Hepatocyte (in vitro differentiated cells): ENCODE data around the gene NLGN4X. TPM values are rescaled to one million over a fixed set of nuclear protein-coding genes. Genes with fewer than 3 reads are reported as not detected.

ENCODE experiments used
- DNase-seq: peaks from one replicate; pipeline ENCODE4 v3.0.0-alpha.2; 2016; ENCODE audit warnings: low spot score
- H2AFZ ChIP-seq: fragments of 200-600 bp; sonication (generic); 2 replicates; pipeline ENCODE4 v1.6.0; 2016; ENCODE audit warnings: antibody characterized with exemption, mild to moderate bottlenecking
- H3K27ac ChIP-seq: fragments of 200-600 bp; sonication (generic); 2 replicates; pipeline ENCODE4 v1.5.1; 2016; ENCODE audit warnings: mild to moderate bottlenecking
- H3K27me3 ChIP-seq: fragments of 200-600 bp; sonication (generic); 2 replicates; pipeline ENCODE4 v1.6.1; 2016
- H3K36me3 ChIP-seq: fragments of 200-600 bp; sonication (generic); replicated peaks from 2 replicates; pipeline ENCODE4 v1.5.1; 2016; ENCODE audit warnings: low read depth; ENCODE audit not compliant: insufficient read depth
- H3K4me1 ChIP-seq: fragments of 200-600 bp; sonication (generic); 2 replicates; pipeline ENCODE4 v1.5.1; 2016; ENCODE audit warnings: mild to moderate bottlenecking, moderate library complexity; ENCODE audit not compliant: insufficient read depth
- H3K4me2 ChIP-seq: fragments of 200-600 bp; sonication (generic); 2 replicates; pipeline ENCODE4 v1.6.0; 2016
- H3K4me3 ChIP-seq: fragments of 200-600 bp; sonication (generic); 2 replicates; pipeline ENCODE4 v1.5.1; 2016; ENCODE audit warnings: mild to moderate bottlenecking
- H3K79me2 ChIP-seq: fragments of 200-600 bp; sonication (generic); 2 replicates; pipeline ENCODE4 v1.6.0; 2017; ENCODE audit warnings: mild to moderate bottlenecking
- H3K9me2 ChIP-seq: fragments of 200-600 bp; sonication (generic); replicated peaks from 2 replicates; pipeline ENCODE4 v1.6.0; 2017; ENCODE audit warnings: mild to moderate bottlenecking; ENCODE audit not compliant: insufficient read depth
- H3K9me3 ChIP-seq: fragments of 200-600 bp; sonication (generic); 2 replicates; pipeline ENCODE4 v1.5.1; 2016; ENCODE audit warnings: low read depth, mild to moderate bottlenecking
- H4K20me1 ChIP-seq: fragments of 200-600 bp; sonication (generic); 2 replicates; pipeline ENCODE4 v1.6.0; 2016; ENCODE audit warnings: mild to moderate bottlenecking; ENCODE audit not compliant: insufficient read depth, poor library complexity, severe bottlenecking
- EZH2 ChIP-seq: fragments of 200-600 bp; sonication (generic); IDR thresholded peaks from 2 replicates; pipeline ENCODE4 v1.6.1; 2016; ENCODE audit warnings: antibody characterized with exemption, mild to moderate bottlenecking, borderline replicate concordance
- EZH2phosphoT487 ChIP-seq: fragments of 200-600 bp; sonication (generic); IDR thresholded peaks from one replicate; pipeline ENCODE4 v1.6.1; 2018; ENCODE audit warnings: antibody characterized with exemption, mild to moderate bottlenecking, low read depth, moderate library complexity; ENCODE audit not compliant: unreplicated experiment, severe bottlenecking
- WGBS: methylation state at CpG from one replicate; pipeline ENCODE4 v1.1.6; 2016; ENCODE audit warnings: low lambda C conversion rate; ENCODE audit errors: missing lambda C conversion rate; 5-methylcytosine and 5-hydroxymethylcytosine counted together
- polyA plus RNA-seq: library from polyadenylated mRNA; unstranded; fragments of >200 nt; fragmentation: Nextera tagmentation; extraction: Ambion mirVana; gene quantifications from 2 replicates; pipeline ENCODE4 v1.2.1, GENCODE V29; 2016
- total RNA-seq: library from RNA; depleted of rRNA; stranded (reverse); fragments of >200 nt; gene quantifications from 2 replicates; pipeline ENCODE4 v1.2.3, GENCODE V29; 2014
- TF ChIP-seq, protein P1 (sequence below): fragments of 200-600 bp; sonication (generic); IDR thresholded peaks from 2 replicates; pipeline ENCODE4 v1.5.1; 2016; ENCODE audit warnings: antibody characterized with exemption, mild to moderate bottlenecking; ENCODE audit not compliant: poor library complexity

The NLGN4X gene
- total and polyA plus RNA-seq, 2 experiments from 2014 or later, result 2.1 to 4.5 TPM

- H3K79me2 ChIP-seq, result no peaks in the 10 kb centered on the region
- H2AFZ ChIP-seq, result no peak overlapping the region
Measured at GRCh38 chrX:6067600-6067999, 161.1 kb downstream of the NLGN4X start.

DNA sequence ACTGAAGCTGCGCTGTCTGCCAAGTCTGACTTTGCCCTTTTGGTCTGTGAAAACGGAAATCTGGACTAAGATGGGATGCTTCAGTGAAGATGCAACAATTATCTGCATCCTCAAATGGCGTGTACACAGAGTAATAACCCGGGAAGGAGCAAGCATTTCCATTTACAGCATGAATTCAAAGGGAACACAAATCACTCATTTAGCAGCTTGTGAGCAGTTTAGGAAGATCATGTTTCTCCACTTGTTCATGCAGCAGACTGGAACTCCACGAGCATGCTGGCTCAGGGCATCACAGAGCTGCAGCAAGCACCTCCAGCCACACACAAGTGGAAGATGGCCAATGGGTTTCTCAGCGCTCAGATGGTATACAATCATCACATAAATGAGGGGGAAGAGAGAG lies 175.5 kb downstream of the NLGN4X start:
- TF ChIP-seq EZH2phosphoT487, result no peak
- TF ChIP-seq EZH2, result no peak
- TF ChIP-seq, protein P1, sequence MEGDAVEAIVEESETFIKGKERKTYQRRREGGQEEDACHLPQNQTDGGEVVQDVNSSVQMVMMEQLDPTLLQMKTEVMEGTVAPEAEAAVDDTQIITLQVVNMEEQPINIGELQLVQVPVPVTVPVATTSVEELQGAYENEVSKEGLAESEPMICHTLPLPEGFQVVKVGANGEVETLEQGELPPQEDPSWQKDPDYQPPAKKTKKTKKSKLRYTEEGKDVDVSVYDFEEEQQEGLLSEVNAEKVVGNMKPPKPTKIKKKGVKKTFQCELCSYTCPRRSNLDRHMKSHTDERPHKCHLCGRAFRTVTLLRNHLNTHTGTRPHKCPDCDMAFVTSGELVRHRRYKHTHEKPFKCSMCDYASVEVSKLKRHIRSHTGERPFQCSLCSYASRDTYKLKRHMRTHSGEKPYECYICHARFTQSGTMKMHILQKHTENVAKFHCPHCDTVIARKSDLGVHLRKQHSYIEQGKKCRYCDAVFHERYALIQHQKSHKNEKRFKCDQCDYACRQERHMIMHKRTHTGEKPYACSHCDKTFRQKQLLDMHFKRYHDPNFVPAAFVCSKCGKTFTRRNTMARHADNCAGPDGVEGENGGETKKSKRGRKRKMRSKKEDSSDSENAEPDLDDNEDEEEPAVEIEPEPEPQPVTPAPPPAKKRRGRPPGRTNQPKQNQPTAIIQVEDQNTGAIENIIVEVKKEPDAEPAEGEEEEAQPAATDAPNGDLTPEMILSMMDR, result no peak
- Histone ChIP-seq H3K4me2 (no peak overlapping the region), H3K27me3 (no peaks in the 10 kb centered on the region), H2AFZ (no peak overlapping the region), H3K4me1 (no peaks in the 10 kb centered on the region), H3K9me2 (no peaks in the 10 kb centered on the region), H3K36me3 (no peaks in the 10 kb centered on the region), H4K20me1 (no peaks in the 10 kb centered on the region), H3K27ac (no peak overlapping the region), H3K79me2 (no peaks in the 10 kb centered on the region), H3K9me3 (no peaks in the 10 kb centered on the region), H3K4me3 (no peak overlapping the region)
- DNase-seq, result peak; percentile 5
- WGBS, result 59% methylated on average over 6 of the region's 6 CpGs

More at GRCh38 chrX:6067600-6067999, 161.1 kb downstream of the NLGN4X start:
- H3K4me2 ChIP-seq, result no peak overlapping the region
- H3K9me3 ChIP-seq, result no peaks in the 10 kb centered on the region
- H3K27ac ChIP-seq, result no peak overlapping the region
- no peaks in the 10 kb centered on the region for H3K4me1 ChIP-seq
- no peaks in the 10 kb centered on the region for H4K20me1 ChIP-seq
- no peaks in the 10 kb centered on the region for H3K9me2 ChIP-seq
- 38% methylated on average over 1 of the region's 1 CpG for WGBS
- no peaks in the 10 kb centered on the region for H3K36me3 ChIP-seq
- TF ChIP-seq, protein P1, result no peak
- TF ChIP-seq EZH2phosphoT487 (no peak), EZH2 (no peak)
- DNase-seq, result no peak
- H3K27me3 ChIP-seq, result no peaks in the 10 kb centered on the region
- H3K4me3 ChIP-seq, result no peak overlapping the region

DNA sequence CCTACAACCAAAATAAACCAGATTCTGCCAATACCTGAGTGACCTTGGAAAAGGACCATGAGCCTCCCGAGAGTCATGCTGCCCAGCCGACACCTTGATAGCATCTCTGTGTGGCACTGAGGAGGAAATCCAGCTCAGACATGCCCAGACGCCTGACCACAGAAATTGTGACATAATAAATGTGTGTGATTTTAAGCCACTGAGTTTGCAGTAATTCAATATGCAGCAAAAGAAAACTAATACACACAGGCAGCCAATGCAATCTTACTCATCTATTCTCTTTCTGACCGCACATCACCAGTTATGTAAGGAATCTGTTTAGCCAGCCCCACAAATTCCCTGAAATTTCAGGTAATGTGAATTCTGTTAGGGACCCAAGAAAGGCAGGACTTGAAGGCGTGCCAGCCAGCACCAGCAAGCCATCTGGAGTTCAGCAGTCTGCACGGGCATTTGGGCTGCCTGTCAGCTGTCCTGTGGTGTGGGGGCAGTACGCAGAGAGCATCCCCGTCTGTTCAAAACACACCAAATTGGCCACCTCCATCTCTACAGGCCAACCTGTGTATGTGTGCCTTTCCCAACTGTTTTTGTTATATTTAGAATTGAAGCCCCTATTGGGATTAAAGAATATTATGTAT lies 176.4 kb downstream of the NLGN4X start:
- Histone ChIP-seq H3K27me3 (no peaks in the 10 kb centered on the region), H3K4me3 (no peak overlapping the region), H3K4me1 (no peaks in the 10 kb centered on the region), H3K9me2 (no peaks in the 10 kb centered on the region), H2AFZ (no peak overlapping the region), H3K36me3 (no peaks in the 10 kb centered on the region), H3K27ac (no peak overlapping the region), H3K79me2 (no peaks in the 10 kb centered on the region), H3K4me2 (no peak overlapping the region), H4K20me1 (no peaks in the 10 kb centered on the region), H3K9me3 (no peaks in the 10 kb centered on the region)
- DNase-seq, result no peak
- 75% methylated on average over 8 of the region's 8 CpGs for WGBS
- TF ChIP-seq EZH2phosphoT487 (no peak), EZH2 (no peak)
- TF ChIP-seq, protein P1, result no peak
